Right atrium auricular region (tissue), 2 donors: ENCODE results near the gene NRXN3. TPM values are rescaled to one million over a fixed set of nuclear protein-coding genes. Genes with fewer than 3 reads are reported as not detected.

Experiments
- DNase-seq: peaks from one replicate; pipeline ENCODE4 v3.0.0-alpha.2; 2019; ENCODE audit warnings: low spot score
- H3K27ac ChIP-seq, 2 donors: fragments of 200-600 bp; sonication (generic); 1 replicate in 1 of 2; 2 replicates in 1 of 2; pipeline ENCODE4 v1.5.1; 2016 to 2019
- H3K27me3 ChIP-seq, 2 donors: fragments of 200-600 bp; sonication (generic); one replicate each; pipeline versions ENCODE4 v1.5.1 to v1.6.0; 2017 to 2019
- H3K36me3 ChIP-seq: fragments of 200-600 bp; sonication (generic); one replicate; pipeline ENCODE4 v1.5.1; 2016
- H3K4me1 ChIP-seq, 2 donors: fragments of 200-600 bp; sonication (generic); one replicate each; pipeline versions ENCODE4 v1.5.1 to v1.6.0; 2017 to 2019
- H3K4me3 ChIP-seq, 2 donors: fragments of 200-600 bp; sonication (generic); 1 replicate in 1 of 2; 2 replicates in 1 of 2; pipeline ENCODE4 v1.5.1; 2017 to 2019; ENCODE audit warnings: mild to moderate bottlenecking in 1 of 2, moderate library complexity in 1 of 2
- H3K9me3 ChIP-seq, 2 donors: fragments of 200-600 bp; sonication (generic); one replicate each; pipeline ENCODE4 v1.5.1; 2019
- total RNA-seq, 2 donors: library from RNA; depleted of rRNA; stranded (reverse); fragments of >200 nt; gene quantifications; one replicate each; pipeline ENCODE4 v1.1.0, GENCODE V29; 2016
- TF ChIP-seq, protein P1 (sequence below), 2 donors: fragments of 200-600 bp; sonication (generic); IDR thresholded peaks; one replicate each; pipeline ENCODE4 v1.5.1; 2019; ENCODE audit warnings: antibody characterized with exemption in 2 of 2

Gene NRXN3
- total RNA-seq, 2 donors from 2014 or later: 2.0 to 2.3 TPM

DNA sequence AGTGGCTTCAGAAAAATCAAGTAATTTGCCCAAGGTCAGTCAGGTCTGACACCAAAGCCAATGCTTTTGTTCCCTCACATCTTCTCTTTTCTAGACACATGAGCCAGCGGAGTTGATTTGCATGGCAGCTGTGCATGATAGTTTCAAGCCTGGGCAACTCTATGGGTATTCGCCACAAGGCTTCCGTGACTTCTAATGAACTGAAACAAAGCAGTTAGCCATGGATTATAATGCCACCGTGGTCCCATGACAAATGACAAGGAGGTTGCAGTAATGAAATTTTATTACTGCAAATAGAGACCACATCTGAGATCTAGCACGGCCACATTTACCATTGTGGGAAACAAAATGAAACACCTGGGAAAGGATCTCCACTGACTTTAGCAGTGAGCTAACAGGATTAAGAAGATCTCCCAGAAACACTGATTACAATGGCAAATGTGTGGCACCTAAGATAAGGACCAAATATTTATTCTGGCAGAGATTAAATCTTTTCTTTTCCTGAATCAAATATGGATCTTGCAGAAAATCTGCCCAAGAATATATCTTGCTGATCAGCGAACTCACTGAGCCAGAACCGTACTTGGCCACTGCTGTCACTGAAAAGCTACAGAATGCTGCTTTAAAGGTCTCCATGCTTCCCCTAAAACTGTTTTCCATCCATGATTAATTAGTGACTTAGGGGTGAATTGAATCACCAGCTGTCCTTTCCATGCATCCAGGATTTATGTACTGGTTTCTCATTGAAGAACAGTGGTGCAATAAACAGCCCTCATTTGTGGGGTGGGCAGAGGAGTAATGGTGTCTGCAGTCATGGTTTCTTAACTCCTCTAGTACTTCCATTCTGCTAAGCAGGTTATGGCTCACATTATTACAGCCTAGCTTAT lies 1490.1 kb downstream of the NRXN3 start:
- Histone ChIP-seq H3K4me1 (no peaks in the 10 kb centered on the region), H3K27ac (no peak overlapping the region), H3K9me3 (no peaks in the 10 kb centered on the region), H3K4me3 (no peak overlapping the region), H3K36me3 (no peaks in the 10 kb centered on the region), H3K27me3 (no peaks in the 10 kb centered on the region)
- DNase-seq: no peak
- TF ChIP-seq, protein P1, sequence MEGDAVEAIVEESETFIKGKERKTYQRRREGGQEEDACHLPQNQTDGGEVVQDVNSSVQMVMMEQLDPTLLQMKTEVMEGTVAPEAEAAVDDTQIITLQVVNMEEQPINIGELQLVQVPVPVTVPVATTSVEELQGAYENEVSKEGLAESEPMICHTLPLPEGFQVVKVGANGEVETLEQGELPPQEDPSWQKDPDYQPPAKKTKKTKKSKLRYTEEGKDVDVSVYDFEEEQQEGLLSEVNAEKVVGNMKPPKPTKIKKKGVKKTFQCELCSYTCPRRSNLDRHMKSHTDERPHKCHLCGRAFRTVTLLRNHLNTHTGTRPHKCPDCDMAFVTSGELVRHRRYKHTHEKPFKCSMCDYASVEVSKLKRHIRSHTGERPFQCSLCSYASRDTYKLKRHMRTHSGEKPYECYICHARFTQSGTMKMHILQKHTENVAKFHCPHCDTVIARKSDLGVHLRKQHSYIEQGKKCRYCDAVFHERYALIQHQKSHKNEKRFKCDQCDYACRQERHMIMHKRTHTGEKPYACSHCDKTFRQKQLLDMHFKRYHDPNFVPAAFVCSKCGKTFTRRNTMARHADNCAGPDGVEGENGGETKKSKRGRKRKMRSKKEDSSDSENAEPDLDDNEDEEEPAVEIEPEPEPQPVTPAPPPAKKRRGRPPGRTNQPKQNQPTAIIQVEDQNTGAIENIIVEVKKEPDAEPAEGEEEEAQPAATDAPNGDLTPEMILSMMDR (IDR thresholded peaks at IDR 0.05): no peak

DNA sequence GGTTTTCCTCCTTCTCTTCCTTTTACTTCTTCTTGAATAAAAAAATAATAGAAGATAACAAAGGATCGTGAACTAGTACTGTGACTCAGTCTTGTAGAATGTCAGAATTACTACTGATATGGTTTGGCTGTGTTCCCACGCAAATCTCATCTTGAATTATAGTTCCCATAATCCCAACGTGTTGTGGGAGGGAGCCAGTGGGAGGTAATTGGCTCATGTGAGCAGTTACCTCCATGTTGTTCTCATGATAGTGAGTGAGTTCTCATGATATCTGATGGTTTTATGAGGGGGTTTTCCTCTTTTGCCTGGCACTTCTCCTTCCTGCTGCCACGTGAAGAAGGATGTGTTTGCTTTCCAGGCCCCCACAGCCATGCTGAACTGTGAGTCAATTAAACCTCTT lies 1491.6 kb downstream of the NRXN3 start:
- no peak for DNase-seq
- Histone ChIP-seq H3K4me3 (no peak overlapping the region), H3K27ac (no peak overlapping the region), H3K9me3 (no peaks in the 10 kb centered on the region), H3K4me1 (no peaks in the 10 kb centered on the region), H3K36me3 (no peaks in the 10 kb centered on the region), H3K27me3 (no peaks in the 10 kb centered on the region)
- TF ChIP-seq, protein P1 (IDR thresholded peaks at IDR 0.05): no peak

DNA sequence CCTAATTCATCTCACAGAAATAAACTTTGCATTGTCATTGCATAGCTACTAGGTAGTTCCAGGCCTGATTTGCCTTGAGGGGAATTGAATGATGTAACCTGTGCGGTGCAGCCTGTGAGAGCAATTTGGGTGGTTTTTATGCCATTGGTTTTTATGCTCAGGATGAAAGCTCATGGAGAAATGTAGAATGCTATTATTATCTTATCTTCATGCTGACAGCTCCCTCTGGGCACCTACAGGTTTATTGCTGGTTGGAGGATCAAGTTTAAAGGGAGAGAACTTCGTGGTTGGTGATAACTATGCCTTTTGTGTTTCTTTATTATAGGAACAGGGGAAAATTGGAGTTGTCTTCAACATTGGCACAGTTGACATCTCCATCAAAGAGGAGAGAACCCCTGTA lies 1493.3 kb downstream of the NRXN3 start:
- DNase-seq: no peak
- TF ChIP-seq, protein P1 (IDR thresholded peaks at IDR 0.05): no peak

DNA sequence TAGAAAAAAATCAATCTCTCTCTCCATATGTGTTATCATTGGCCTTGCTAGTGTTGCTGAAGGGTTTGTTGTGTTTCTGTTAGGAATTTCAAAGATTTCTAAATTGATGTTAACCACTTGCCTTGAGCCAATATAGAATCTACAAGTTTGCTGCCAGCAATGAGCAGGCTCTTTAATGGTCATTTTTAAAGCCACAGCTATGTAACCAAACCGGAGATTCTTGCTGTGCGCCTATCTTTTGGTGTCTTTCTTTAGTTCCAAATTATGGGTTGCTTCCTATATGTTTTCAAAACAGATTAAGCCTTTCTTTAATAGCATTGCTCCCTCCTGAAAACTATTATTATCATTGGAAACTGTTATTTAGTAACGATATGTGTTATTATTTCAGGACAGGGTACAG lies 1495.4 kb downstream of the NRXN3 start:
- no peaks in the 10 kb centered on the region for H3K27me3 ChIP-seq
- no peak overlapping the region for H3K4me3 ChIP-seq
- no peak for DNase-seq
- TF ChIP-seq, protein P1 (IDR thresholded peaks at IDR 0.05): no peak
- H3K9me3 ChIP-seq: no peaks in the 10 kb centered on the region
- no peak overlapping the region for H3K27ac ChIP-seq
- no peaks in the 10 kb centered on the region for H3K36me3 ChIP-seq
- no peaks in the 10 kb centered on the region for H3K4me1 ChIP-seq

More for the DNA sequence above, 1493.3 kb downstream of the NRXN3 start:
- H3K27me3 ChIP-seq: no peaks in the 10 kb centered on the region
- H3K9me3 ChIP-seq: no peaks in the 10 kb centered on the region
- no peaks in the 10 kb centered on the region for H3K36me3 ChIP-seq
- no peak overlapping the region for H3K27ac ChIP-seq
- no peak overlapping the region for H3K4me3 ChIP-seq
- H3K4me1 ChIP-seq: no peaks in the 10 kb centered on the region

DNA sequence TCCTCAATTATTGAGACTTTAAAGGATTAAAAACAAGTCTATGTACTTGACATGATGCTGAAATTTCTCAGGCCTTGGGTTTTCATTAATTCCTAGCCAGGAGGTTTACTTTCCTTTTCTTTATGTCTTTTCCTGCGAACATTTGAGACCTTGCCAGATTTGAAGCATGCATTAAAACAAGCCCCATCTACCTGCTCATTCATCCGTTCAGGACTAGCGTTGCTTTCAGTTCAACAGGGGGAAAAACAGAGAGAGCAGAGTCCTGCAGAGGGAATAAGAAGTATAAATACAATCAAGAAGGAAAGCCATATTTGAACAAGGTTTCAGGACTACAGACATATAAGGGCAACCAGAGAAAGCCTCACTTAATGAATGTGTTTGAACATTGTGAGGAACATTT lies 1498.8 kb downstream of the NRXN3 start:
- Histone ChIP-seq H3K4me1 (no peaks in the 10 kb centered on the region), H3K4me3 (no peak overlapping the region), H3K27ac (no peak overlapping the region), H3K27me3 (no peaks in the 10 kb centered on the region), H3K9me3 (no peaks in the 10 kb centered on the region), H3K36me3 (no peaks in the 10 kb centered on the region)
- TF ChIP-seq, protein P1 (IDR thresholded peaks at IDR 0.05): no peak
- DNase-seq: no peak
